HepG2 (cell line): ENCODE measurements around the gene IER5L. TPM values are rescaled to one million over a fixed set of nuclear protein-coding genes. Genes with fewer than 3 reads are reported as not detected.

Experiments used
- CHD2 ChIP-seq: IDR thresholded peaks from 2 replicates; pipeline ENCODE4 v1.6.1; 2011; ENCODE audit warnings: low read depth, low read length, improper control_type of control experiment
- GATA4 ChIP-seq: sonication (generic); IDR thresholded peaks from 2 replicates; pipeline ENCODE4 v1.6.1; 2016; ENCODE audit warnings: antibody characterized with exemption, low read depth, borderline replicate concordance
- HNRNPL ChIP-seq: fragments of 200-400 bp; formaldehyde crosslinking; IDR thresholded peaks from 2 replicates; pipeline ENCODE4 v1.6.1; 2017; ENCODE audit warnings: mild to moderate bottlenecking, low read depth, low read length
- RELA ChIP-seq: sonication (generic); formaldehyde crosslinking; IDR thresholded peaks from 2 replicates; pipeline ENCODE4 v1.4.0; 2020; ENCODE audit warnings: missing genetic modification reagents
- SNRNP70 ChIP-seq: fragments of 200-400 bp; formaldehyde crosslinking; IDR thresholded peaks from 2 replicates; pipeline ENCODE4 v1.6.1; 2017; ENCODE audit warnings: mild to moderate bottlenecking, low read depth, low read length, moderate library complexity
- ZFP37 ChIP-seq: sonication (generic); formaldehyde crosslinking; IDR thresholded peaks from 2 replicates; pipeline ENCODE4 v1.4.0; 2020; ENCODE audit warnings: missing genetic modification reagents, borderline replicate concordance
- ZNF430 ChIP-seq: sonication (generic); formaldehyde crosslinking; IDR thresholded peaks from 2 replicates; pipeline ENCODE4 v1.9.0; 2021; ENCODE audit warnings: mild to moderate bottlenecking, missing genetic modification reagents
- ZNF883 ChIP-seq: sonication (generic); formaldehyde crosslinking; IDR thresholded peaks from 2 replicates; pipeline ENCODE4 v1.5.1; 2020; ENCODE audit warnings: mild to moderate bottlenecking, missing genetic modification reagents; ENCODE audit errors: not compliant biosample characterization
- polyA plus RNA-seq, 8 experiments: library from polyadenylated mRNA; depleted of rRNA in 3 of 8; stranded (reverse) in 7 of 8; unstranded in 1 of 8; fragments of >200 nt; fragmentation: Illumina TruSeq in 4 of 8; extraction: Trizol in 4 of 8; gene quantifications; 2 replicates each; pipeline versions ENCODE4 v1.2.1 to v1.2.3, GENCODE V29; 2011 to 2016; ENCODE audit warnings: low read depth in 4 of 8, missing spikeins in 1 of 8, mixed read lengths in 1 of 8; ENCODE audit not compliant: insufficient read depth in 1 of 8
- total RNA-seq, 5 experiments: library from RNA; depleted of rRNA; stranded (reverse); fragments of >200 nt; fragmentation: Illumina TruSeq; extraction: Trizol; gene quantifications; 2 replicates each; pipeline ENCODE4 v1.2.3, GENCODE V29; 2016; ENCODE audit warnings: low read depth in 1 of 5
- TF ChIP-seq, protein P1 (sequence below): sonication (generic); formaldehyde crosslinking; IDR thresholded peaks from 2 replicates; pipeline ENCODE4 v1.4.0; 2020; ENCODE audit warnings: mild to moderate bottlenecking, missing genetic modification reagents
- TF ChIP-seq, protein P2 (sequence below): sonication (generic); formaldehyde crosslinking; IDR thresholded peaks from 2 replicates; pipeline ENCODE4 v1.8.0; 2022; ENCODE audit warnings: low read depth, missing genetic modification reagents
- TF ChIP-seq, protein P3 (sequence below), 2 experiments: sonication (generic) in 1 of 2; formaldehyde crosslinking in 1 of 2; IDR thresholded peaks; 2 replicates each; pipeline versions ENCODE4 v1.6.1 to v1.9.0; 2014 to 2022; ENCODE audit warnings: antibody characterized with exemption in 1 of 2, borderline replicate concordance in 1 of 2, inconsistent platforms in 1 of 2, low read depth in 1 of 2, missing genetic modification reagents in 1 of 2
- TF ChIP-seq, protein P4 (sequence below): sonication (generic); formaldehyde crosslinking; IDR thresholded peaks from 2 replicates; pipeline ENCODE4 v1.4.0; 2020; ENCODE audit warnings: missing genetic modification reagents
- TF ChIP-seq, protein P5 (sequence below): sonication (generic); formaldehyde crosslinking; IDR thresholded peaks from 2 replicates; pipeline ENCODE4 v1.8.1; 2023; ENCODE audit warnings: mild to moderate bottlenecking, missing genetic modification reagents
- TF ChIP-seq, protein P6 (sequence below): sonication (generic); formaldehyde crosslinking; IDR thresholded peaks from 2 replicates; pipeline ENCODE4 v1.9.0; 2021; ENCODE audit warnings: missing genetic modification reagents, borderline replicate concordance

IER5L gene
- total and polyA plus RNA-seq, 2 of the 13 experiments (the other 11 are each of a cell fraction or from before 2014, with no cell fraction given) = 1.8 to 3.3 TPM

DNA sequence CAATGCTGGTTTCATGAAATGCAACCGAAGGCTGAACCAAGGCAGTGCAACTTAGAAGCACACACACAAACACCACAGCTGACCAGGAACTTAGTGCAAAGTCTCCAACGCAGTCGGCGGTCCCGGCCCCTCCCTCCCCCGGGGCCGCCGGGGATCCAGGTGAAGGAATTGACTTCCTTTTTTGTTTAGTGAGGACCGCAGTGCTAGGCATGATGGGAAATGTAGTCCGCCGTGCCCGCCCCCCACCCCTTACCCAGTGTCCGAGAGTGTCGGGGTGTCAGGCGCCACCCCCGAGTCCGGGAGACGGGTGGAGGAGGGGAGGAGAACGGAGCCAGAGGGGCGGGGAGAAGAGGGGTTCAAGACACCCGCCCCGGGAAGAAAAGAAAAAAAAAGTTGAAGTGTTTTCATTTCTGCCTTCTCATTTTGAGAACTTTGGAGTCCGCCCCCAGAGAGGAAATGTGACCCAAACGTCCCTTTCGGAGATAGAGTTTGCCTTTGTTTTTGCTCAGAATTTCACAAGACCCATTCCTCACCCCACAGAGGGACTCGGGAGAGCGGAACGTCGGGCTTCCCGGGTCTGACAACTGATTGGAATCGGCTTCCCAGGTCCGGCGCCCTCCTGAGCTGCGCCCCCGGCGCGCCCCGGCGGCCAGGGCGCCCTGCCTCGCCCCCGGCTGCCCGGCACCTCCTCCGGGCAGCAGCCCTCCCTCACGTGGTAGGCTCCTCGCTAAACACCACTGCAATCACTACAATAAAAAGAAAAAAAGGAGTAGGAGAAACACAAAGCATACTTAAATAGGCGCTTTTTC lies 2.0 kb downstream of the IER5L start (continued):
- TF ChIP-seq, protein P1, sequence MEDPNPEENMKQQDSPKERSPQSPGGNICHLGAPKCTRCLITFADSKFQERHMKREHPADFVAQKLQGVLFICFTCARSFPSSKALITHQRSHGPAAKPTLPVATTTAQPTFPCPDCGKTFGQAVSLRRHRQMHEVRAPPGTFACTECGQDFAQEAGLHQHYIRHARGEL = no peak
- TF ChIP-seq HNRNPL (no peak), CHD2 (no peak), ZNF430 (CRISPR knock-in tag) (no peak), RELA (CRISPR knock-in tag) (no peak), GATA4 (no peak), ZNF883 (no peak), ZFP37 (CRISPR knock-in tag) (no peak), SNRNP70 (no peak)
- TF ChIP-seq, protein P2, sequence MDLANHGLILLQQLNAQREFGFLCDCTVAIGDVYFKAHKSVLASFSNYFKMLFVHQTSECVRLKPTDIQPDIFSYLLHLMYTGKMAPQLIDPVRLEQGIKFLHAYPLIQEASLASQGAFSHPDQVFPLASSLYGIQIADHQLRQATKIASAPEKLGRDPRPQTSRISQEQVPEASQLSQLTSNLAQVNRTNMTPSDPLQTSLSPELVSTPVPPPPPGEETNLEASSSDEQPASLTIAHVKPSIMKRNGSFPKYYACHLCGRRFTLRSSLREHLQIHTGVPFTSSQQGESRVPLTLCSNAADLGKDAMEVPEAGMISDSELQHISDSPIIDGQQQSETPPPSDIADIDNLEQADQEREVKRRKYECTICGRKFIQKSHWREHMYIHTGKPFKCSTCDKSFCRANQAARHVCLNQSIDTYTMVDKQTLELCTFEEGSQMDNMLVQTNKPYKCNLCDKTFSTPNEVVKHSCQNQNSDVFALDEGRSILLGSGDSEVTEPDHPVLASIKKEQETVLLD (CRISPR knock-in tag) = no peak
- TF ChIP-seq, protein P3, sequence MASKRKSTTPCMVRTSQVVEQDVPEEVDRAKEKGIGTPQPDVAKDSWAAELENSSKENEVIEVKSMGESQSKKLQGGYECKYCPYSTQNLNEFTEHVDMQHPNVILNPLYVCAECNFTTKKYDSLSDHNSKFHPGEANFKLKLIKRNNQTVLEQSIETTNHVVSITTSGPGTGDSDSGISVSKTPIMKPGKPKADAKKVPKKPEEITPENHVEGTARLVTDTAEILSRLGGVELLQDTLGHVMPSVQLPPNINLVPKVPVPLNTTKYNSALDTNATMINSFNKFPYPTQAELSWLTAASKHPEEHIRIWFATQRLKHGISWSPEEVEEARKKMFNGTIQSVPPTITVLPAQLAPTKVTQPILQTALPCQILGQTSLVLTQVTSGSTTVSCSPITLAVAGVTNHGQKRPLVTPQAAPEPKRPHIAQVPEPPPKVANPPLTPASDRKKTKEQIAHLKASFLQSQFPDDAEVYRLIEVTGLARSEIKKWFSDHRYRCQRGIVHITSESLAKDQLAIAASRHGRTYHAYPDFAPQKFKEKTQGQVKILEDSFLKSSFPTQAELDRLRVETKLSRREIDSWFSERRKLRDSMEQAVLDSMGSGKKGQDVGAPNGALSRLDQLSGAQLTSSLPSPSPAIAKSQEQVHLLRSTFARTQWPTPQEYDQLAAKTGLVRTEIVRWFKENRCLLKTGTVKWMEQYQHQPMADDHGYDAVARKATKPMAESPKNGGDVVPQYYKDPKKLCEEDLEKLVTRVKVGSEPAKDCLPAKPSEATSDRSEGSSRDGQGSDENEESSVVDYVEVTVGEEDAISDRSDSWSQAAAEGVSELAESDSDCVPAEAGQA (IDR thresholded peaks at IDR 0.05; ENCODE audit: low read depth) = no peak
- TF ChIP-seq, protein P3 (CRISPR knock-in tag; IDR thresholded peaks at IDR 0.05; ENCODE audit: borderline replicate concordance) = no peak
- TF ChIP-seq, protein P4, sequence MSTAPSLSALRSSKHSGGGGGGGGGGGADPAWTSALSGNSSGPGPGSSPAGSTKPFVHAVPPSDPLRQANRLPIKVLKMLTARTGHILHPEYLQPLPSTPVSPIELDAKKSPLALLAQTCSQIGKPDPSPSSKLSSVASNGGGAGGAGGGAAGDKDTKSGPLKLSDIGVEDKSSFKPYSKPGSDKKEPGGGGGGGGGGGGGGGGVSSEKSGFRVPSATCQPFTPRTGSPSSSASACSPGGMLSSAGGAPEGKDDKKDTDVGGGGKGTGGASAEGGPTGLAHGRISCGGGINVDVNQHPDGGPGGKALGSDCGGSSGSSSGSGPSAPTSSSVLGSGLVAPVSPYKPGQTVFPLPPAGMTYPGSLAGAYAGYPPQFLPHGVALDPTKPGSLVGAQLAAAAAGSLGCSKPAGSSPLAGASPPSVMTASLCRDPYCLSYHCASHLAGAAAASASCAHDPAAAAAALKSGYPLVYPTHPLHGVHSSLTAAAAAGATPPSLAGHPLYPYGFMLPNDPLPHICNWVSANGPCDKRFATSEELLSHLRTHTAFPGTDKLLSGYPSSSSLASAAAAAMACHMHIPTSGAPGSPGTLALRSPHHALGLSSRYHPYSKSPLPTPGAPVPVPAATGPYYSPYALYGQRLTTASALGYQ = no peak
- TF ChIP-seq, protein P5, sequence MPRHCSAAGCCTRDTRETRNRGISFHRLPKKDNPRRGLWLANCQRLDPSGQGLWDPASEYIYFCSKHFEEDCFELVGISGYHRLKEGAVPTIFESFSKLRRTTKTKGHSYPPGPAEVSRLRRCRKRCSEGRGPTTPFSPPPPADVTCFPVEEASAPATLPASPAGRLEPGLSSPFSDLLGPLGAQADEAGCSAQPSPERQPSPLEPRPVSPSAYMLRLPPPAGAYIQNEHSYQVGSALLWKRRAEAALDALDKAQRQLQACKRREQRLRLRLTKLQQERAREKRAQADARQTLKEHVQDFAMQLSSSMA (CRISPR knock-in tag) = no peak
- TF ChIP-seq, protein P6, sequence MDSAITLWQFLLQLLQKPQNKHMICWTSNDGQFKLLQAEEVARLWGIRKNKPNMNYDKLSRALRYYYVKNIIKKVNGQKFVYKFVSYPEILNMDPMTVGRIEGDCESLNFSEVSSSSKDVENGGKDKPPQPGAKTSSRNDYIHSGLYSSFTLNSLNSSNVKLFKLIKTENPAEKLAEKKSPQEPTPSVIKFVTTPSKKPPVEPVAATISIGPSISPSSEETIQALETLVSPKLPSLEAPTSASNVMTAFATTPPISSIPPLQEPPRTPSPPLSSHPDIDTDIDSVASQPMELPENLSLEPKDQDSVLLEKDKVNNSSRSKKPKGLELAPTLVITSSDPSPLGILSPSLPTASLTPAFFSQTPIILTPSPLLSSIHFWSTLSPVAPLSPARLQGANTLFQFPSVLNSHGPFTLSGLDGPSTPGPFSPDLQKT (CRISPR knock-in tag) = no peak
